HepG2 (cell line): ENCODE data around the gene GRIFIN. TPM values are rescaled to one million over a fixed set of nuclear protein-coding genes. Genes with fewer than 3 reads are reported as not detected.
A peak's percentile ranks its signal among the peaks of the same experiment; 100 is the strongest.

Experiments
- ATAC-seq: fragments of 200-7000 bp; cut with Tn5 transposase; 3 replicates; pipeline ENCODE4 v1.9.1; 2020; ENCODE audit warnings: mild to moderate bottlenecking, moderate library complexity
- BruUV-seq: library from RNA; stranded (reverse); fragments of 400-500 nt; replicated peaks from 2 replicates; lab custom pipeline; 2021; lab: Mats Ljungman, UMichigan
- CTCF ChIA-PET: fragments of 300-600 bp; formaldehyde crosslinking; extraction: SDS; loops from one replicate; lab custom pipeline; 2021; ENCODE audit warnings: low total read pairs, inconsistent platforms, low intra/inter-chr PET ratio; lab: Yijun Ruan, JAX
- POLR2A ChIA-PET: fragments of 350-600 bp; sonication (Branson Sonifier 250); formaldehyde crosslinking; loops from one replicate; lab custom pipeline; 2020; ENCODE audit warnings: antibody characterized with exemption, inconsistent platforms; lab: Yijun Ruan, JAX
- DNase-seq: peaks from one replicate; pipeline ENCODE4 v3.0.0-alpha.2; 2015; ENCODE audit warnings: low spot score
- FAIRE-seq: peaks from 3 replicates; lab custom pipeline; 2011; peaks lifted over from hg19 to GRCh38; lab: Jason Lieb, UNC
- H2AFZ ChIP-seq: one replicate; pipeline ENCODE4 v1.6.1; 2011; ENCODE audit warnings: low read length, inconsistent platforms
- H3K27ac ChIP-seq: fragments of 300-600 bp; 3 replicates; pipeline ENCODE4 v1.8.0; 2011; ENCODE audit warnings: mixed run types, mild to moderate bottlenecking, mixed read lengths, low read length, inconsistent platforms; ENCODE audit not compliant: insufficient read depth; ENCODE audit errors: extremely low read length
- H3K27me3 ChIP-seq, 2 experiments: fragments of 200-600 bp in 1 of 2; 2 replicates in 1 of 2; 3 replicates in 1 of 2; pipeline versions ENCODE4 v1.6.0 to v1.8.0; 2011; ENCODE audit warnings: low read length in 2 of 2, mild to moderate bottlenecking in 2 of 2, moderate library complexity in 2 of 2, inconsistent platforms in 1 of 2; ENCODE audit not compliant: insufficient read depth in 2 of 2, control insufficient read depth in 1 of 2
- H3K36me3 ChIP-seq, 2 experiments: fragments of 200-600 bp in 1 of 2; replicated peaks in 1 of 2; 2 replicates in 1 of 2; 3 replicates in 1 of 2; pipeline versions ENCODE4 v1.5.1 to v1.8.0; 2011; ENCODE audit warnings: low read length in 2 of 2, inconsistent platforms in 1 of 2; ENCODE audit not compliant: insufficient read depth in 2 of 2, control insufficient read depth in 1 of 2
- H3K4me1 ChIP-seq: 2 replicates; pipeline ENCODE4 v1.5.1; 2012; ENCODE audit warnings: low read length, inconsistent platforms; ENCODE audit not compliant: insufficient read depth
- H3K4me2 ChIP-seq: 2 replicates; pipeline ENCODE4 v1.6.0; 2011; ENCODE audit warnings: low read depth, low read length, inconsistent platforms
- H3K4me3 ChIP-seq, 3 experiments: fragments of 200-600 bp in 1 of 3; sonication (generic), shearing (Covaris generic) in 1 of 3; replicated peaks in 1 of 3; 2 replicates each; pipeline ENCODE4 v1.5.1; 2011 to 2016; ENCODE audit warnings: low read length in 3 of 3, inconsistent platforms in 2 of 3, low read depth in 2 of 3, mild to moderate bottlenecking in 2 of 3, control low read depth in 1 of 3, mixed read lengths in 1 of 3; ENCODE audit not compliant: insufficient read depth in 1 of 3
- H3K79me2 ChIP-seq: one replicate; pipeline ENCODE4 v1.6.1; 2011; ENCODE audit warnings: low read length, inconsistent platforms; ENCODE audit not compliant: insufficient read depth
- H3K9ac ChIP-seq: 2 replicates; pipeline ENCODE4 v1.6.0; 2011; ENCODE audit warnings: mild to moderate bottlenecking, low read depth, low read length, inconsistent platforms; ENCODE audit not compliant: insufficient read depth
- H3K9me3 ChIP-seq: 2 replicates; pipeline ENCODE4 v1.5.1; 2012; ENCODE audit warnings: mild to moderate bottlenecking, low read length
- H4K20me1 ChIP-seq: 2 replicates; pipeline ENCODE4 v1.6.0; 2011; ENCODE audit warnings: inconsistent platforms, mild to moderate bottlenecking, low read length, moderate library complexity; ENCODE audit not compliant: insufficient read depth
- RAD21 ChIP-seq: fragments of 450-650 bp; formaldehyde crosslinking; IDR thresholded peaks from 2 replicates; pipeline ENCODE4 v1.5.0; 2020; ENCODE audit warnings: mild to moderate bottlenecking
- SALL1 ChIP-seq: sonication (generic); formaldehyde crosslinking; IDR thresholded peaks from 2 replicates; pipeline ENCODE4 v1.8.0; 2022; ENCODE audit warnings: mild to moderate bottlenecking, missing genetic modification reagents
- SMC3 ChIP-seq: IDR thresholded peaks from 2 replicates; pipeline ENCODE4 v1.6.1; 2011; ENCODE audit warnings: low read length, improper control_type of control experiment
- STAG1 ChIP-seq: sonication (generic); formaldehyde crosslinking; IDR thresholded peaks from 2 replicates; pipeline ENCODE4 v1.4.0; 2020; ENCODE audit warnings: missing genetic modification reagents
- TCF7 ChIP-seq: sonication (generic); IDR thresholded peaks from 2 replicates; pipeline ENCODE4 v1.6.1; 2016; ENCODE audit warnings: antibody characterized with exemption, low read depth
- XRCC5 ChIP-seq: fragments of 200-400 bp; formaldehyde crosslinking; optimal IDR thresholded peaks from 2 replicates; pipeline ENCODE3; 2017; ENCODE audit warnings: mild to moderate bottlenecking, low read length
- ZFP91 ChIP-seq: sonication (generic); formaldehyde crosslinking; IDR thresholded peaks from 2 replicates; pipeline ENCODE4 v1.9.0; 2022; ENCODE audit warnings: missing genetic modification reagents, mild to moderate bottlenecking, borderline replicate concordance
- ZNF296 ChIP-seq: sonication (generic); formaldehyde crosslinking; conservative IDR thresholded peaks from 2 replicates; pipeline ENCODE4 v1.5.0; 2020; ENCODE audit warnings: mild to moderate bottlenecking, missing genetic modification reagents
- ZNF33B ChIP-seq: sonication (generic); formaldehyde crosslinking; IDR thresholded peaks from 2 replicates; pipeline ENCODE4 v1.5.1; 2020; ENCODE audit warnings: mild to moderate bottlenecking, missing genetic modification reagents
- ZNF501 ChIP-seq: sonication (generic); formaldehyde crosslinking; IDR thresholded peaks from 2 replicates; pipeline ENCODE4 v1.5.1; 2020; ENCODE audit warnings: mild to moderate bottlenecking, moderate library complexity, missing genetic modification reagents
- WGBS: methylation state at CpG from one replicate; pipeline ENCODE4 v1.1.6; 2017; ENCODE audit warnings: low lambda C conversion rate; 5-methylcytosine and 5-hydroxymethylcytosine counted together
- in situ Hi-C: cut with HindIII; loops from 2 replicates; pipeline ENCODE4 v1.10.0; 2017; ENCODE audit warnings: low pct_unique_long_range_greater_than_20kb; ENCODE audit not compliant: extremely low pct_ligation_motif_present
- intact Hi-C: fragments of 100-400 bp; cut with micrococcal nuclease; formaldehyde crosslinking; loops from one replicate; pipeline ENCODE4 v1.10.0; 2022; ENCODE audit not compliant: unreplicated experiment
- polyA plus RNA-seq, 8 experiments: library from polyadenylated mRNA; depleted of rRNA in 3 of 8; stranded (reverse) in 7 of 8; unstranded in 1 of 8; fragments of >200 nt; fragmentation: Illumina TruSeq in 4 of 8; extraction: Trizol in 4 of 8; gene quantifications; 2 replicates each; pipeline versions ENCODE4 v1.2.1 to v1.2.3, GENCODE V29; 2011 to 2016; ENCODE audit warnings: low read depth in 4 of 8, missing spikeins in 1 of 8, mixed read lengths in 1 of 8; ENCODE audit not compliant: insufficient read depth in 1 of 8
- total RNA-seq, 5 experiments: library from RNA; depleted of rRNA; stranded (reverse); fragments of >200 nt; fragmentation: Illumina TruSeq; extraction: Trizol; gene quantifications; 2 replicates each; pipeline ENCODE4 v1.2.3, GENCODE V29; 2016; ENCODE audit warnings: low read depth in 1 of 5
- TF ChIP-seq, protein P1 (sequence below): sonication (generic); formaldehyde crosslinking; IDR thresholded peaks from 2 replicates; pipeline ENCODE4 v1.5.1; 2020; ENCODE audit warnings: mild to moderate bottlenecking, missing genetic modification reagents, moderate library complexity
- TF ChIP-seq, protein P2 (sequence below): sonication (generic); formaldehyde crosslinking; IDR thresholded peaks from 2 replicates; pipeline ENCODE4 v1.5.0; 2020; ENCODE audit warnings: mild to moderate bottlenecking, missing genetic modification reagents, moderate library complexity

GRIFIN gene
- total and polyA plus RNA-seq, 2 of the 13 experiments (the other 11 are each of a cell fraction or from before 2014, with no cell fraction given): not detected

DNA sequence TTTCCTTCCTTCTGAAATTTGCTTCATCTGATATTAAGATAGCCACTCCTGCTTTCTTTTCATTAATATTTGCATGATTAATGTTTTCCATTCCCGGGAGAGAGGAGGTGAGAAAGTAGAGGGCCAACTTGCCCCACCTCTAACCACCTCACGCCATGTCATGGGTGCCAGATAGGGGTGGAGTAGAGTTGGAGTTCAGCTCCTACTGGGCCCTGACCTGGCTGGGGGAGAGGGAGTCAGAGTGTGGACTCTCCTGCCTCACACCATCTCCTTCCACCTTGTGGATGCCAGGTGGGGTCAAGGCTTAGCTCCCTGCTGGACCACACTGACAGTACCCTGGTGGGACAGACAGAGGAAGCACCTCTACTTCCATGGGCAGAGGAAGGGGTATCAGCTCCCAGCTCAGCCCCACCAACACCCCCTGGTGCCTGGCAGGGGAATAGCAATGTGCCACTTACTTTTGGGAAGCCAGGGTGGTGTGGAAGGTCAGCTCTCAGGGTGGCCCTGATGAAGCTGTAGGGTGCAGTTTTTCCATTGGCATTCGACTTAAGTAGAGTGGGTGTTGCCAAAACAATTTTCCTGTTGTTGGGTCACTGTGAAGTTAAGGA is 44.8 kb downstream of the GRIFIN start:
- 83% methylated on average over 2 of the region's 3 CpGs for WGBS
- Histone ChIP-seq H4K20me1 (no peaks in the 10 kb centered on the region; the same call in none of the 2 replicates), H3K9ac (no peak overlapping the region), H3K4me1 (peaks cover 16% of the 10 kb centered on the region), H3K27me3 (no peaks in the 10 kb centered on the region), H3K4me3 (no peak overlapping the region), H3K9me3 (no peaks in the 10 kb centered on the region), H3K4me2 (no peak overlapping the region), H3K27ac (no peak overlapping the region), H3K79me2 (peaks cover 2% of the 10 kb centered on the region), H2AFZ (no peak overlapping the region), H3K36me3 (peaks cover 8 to 21% of the 10 kb centered on the region in 2 experiments)
- CTCF ChIA-PET: interaction anchor here (1.6 kb wide), 1 partner anchor 27 kb away, joined by 5 read pairs; the partner anchor contains the start of gene CHST12
- intact Hi-C loops: loop anchor here (1.0 kb wide), 2 partner anchors 27 to 47 kb away; no protein-coding TSS in a partner anchor
- BruUV-seq: no TSS peak
- TF ChIP-seq SMC3 (peak; percentile 83), TCF7 (no peak), SALL1 (CRISPR knock-in tag) (0 out of 2 replicates have a peak, but pooled peaks have one; percentile 10), XRCC5 (peak; percentile 69), ZNF33B (CRISPR knock-in tag) (no peak), ZNF501 (CRISPR knock-in tag) (0 out of 2 replicates have a peak, but pooled peaks have one; percentile 11), ZFP91 (CRISPR knock-in tag) (0 out of 2 replicates have a peak, but pooled peaks have one; percentile 27), RAD21 (peak; percentile 76), ZNF296 (CRISPR knock-in tag) (no peak), STAG1 (peak; percentile 81)
- TF ChIP-seq, protein P1, sequence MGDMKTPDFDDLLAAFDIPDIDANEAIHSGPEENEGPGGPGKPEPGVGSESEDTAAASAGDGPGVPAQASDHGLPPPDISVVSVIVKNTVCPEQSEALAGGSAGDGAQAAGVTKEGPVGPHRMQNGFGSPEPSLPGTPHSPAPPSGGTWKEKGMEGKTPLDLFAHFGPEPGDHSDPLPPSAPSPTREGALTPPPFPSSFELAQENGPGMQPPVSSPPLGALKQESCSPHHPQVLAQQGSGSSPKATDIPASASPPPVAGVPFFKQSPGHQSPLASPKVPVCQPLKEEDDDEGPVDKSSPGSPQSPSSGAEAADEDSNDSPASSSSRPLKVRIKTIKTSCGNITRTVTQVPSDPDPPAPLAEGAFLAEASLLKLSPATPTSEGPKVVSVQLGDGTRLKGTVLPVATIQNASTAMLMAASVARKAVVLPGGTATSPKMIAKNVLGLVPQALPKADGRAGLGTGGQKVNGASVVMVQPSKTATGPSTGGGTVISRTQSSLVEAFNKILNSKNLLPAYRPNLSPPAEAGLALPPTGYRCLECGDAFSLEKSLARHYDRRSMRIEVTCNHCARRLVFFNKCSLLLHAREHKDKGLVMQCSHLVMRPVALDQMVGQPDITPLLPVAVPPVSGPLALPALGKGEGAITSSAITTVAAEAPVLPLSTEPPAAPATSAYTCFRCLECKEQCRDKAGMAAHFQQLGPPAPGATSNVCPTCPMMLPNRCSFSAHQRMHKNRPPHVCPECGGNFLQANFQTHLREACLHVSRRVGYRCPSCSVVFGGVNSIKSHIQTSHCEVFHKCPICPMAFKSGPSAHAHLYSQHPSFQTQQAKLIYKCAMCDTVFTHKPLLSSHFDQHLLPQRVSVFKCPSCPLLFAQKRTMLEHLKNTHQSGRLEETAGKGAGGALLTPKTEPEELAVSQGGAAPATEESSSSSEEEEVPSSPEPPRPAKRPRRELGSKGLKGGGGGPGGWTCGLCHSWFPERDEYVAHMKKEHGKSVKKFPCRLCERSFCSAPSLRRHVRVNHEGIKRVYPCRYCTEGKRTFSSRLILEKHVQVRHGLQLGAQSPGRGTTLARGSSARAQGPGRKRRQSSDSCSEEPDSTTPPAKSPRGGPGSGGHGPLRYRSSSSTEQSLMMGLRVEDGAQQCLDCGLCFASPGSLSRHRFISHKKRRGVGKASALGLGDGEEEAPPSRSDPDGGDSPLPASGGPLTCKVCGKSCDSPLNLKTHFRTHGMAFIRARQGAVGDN (CRISPR knock-in tag): peak; percentile 32; the same call in 1 of the 2 replicates
- TF ChIP-seq, protein P2, sequence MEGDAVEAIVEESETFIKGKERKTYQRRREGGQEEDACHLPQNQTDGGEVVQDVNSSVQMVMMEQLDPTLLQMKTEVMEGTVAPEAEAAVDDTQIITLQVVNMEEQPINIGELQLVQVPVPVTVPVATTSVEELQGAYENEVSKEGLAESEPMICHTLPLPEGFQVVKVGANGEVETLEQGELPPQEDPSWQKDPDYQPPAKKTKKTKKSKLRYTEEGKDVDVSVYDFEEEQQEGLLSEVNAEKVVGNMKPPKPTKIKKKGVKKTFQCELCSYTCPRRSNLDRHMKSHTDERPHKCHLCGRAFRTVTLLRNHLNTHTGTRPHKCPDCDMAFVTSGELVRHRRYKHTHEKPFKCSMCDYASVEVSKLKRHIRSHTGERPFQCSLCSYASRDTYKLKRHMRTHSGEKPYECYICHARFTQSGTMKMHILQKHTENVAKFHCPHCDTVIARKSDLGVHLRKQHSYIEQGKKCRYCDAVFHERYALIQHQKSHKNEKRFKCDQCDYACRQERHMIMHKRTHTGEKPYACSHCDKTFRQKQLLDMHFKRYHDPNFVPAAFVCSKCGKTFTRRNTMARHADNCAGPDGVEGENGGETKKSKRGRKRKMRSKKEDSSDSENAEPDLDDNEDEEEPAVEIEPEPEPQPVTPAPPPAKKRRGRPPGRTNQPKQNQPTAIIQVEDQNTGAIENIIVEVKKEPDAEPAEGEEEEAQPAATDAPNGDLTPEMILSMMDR (CRISPR knock-in tag): peak; percentile 88
- ATAC-seq (peak; percentile 92), DNase-seq (peak; percentile 45), FAIRE-seq (peak; percentile 43)
- POLR2A ChIA-PET: interaction anchor here (1.2 kb wide), 1 partner anchor 19 kb away, joined by 4 read pairs; no protein-coding TSS in a partner anchor
- in situ Hi-C loops: loop anchor here (10.0 kb wide), 1 partner anchor 47 kb away; no protein-coding TSS in a partner anchor
